ENCODE results near the gene CALCR.

Gene CALCR

DNA sequence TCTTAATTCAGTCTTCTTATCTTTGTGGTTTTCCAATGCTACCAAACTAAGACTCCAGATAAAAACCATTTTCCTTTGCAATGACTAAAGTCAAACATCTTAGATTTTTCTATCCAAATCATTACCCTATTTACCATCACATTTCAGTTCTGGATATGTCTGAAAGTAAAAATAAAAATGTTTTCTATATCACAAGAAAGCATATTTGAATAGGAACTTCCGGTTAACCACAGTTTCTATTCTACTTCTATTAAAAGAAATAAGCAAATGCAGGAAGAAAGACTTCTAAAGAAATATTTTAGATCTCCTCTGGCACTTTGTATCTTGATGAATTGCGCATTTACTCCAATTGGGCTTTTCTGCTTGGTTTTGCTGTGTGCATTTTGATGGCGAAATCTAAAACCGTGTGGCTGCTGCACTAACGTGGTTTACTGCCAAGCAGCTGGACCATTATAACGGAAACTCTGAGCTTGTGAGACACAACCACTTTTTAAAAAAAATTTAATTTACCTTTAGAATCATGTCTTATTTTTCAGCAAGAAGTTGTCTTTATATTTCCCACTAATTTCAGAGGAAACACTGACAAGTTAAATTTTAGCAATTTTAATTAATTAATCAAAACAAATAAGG lies 196.3 kb downstream of the CALCR start:
- Histone ChIP-seq H3K27ac (peak overlapping the region in 2 of 11 experiments; percentile 16 to 51; a peak in 2 of 22 replicates), H4K20me1 (no peaks in the 10 kb centered on the region), H3K27me3 (no peaks in the 10 kb centered on the region), H3K4me2 (peak overlapping the region; percentile 30 to 64 (median 51); a peak in 20 of 22 replicates), H3K4me1 (peaks cover 10 to 19% (median 13%) of the 10 kb centered on the region in 10 experiments; a peak in 19 of 20 replicates), H3K4me3 (no peak overlapping the region), H3K9me3 (replicated peaks in 1 of 11) (0 out of 22 replicates have a peak, but pooled peaks cover 0 to 3% (median 0%) of the 10 kb centered on the region in 11 experiments), H3K36me3 (no peaks in the 10 kb centered on the region), H3K9ac (no peak overlapping the region)
- no peak; a peak in 1 of 22 replicates for TF ChIP-seq Cebpa-rat (IDR thresholded peaks at IDR 0.05)

DNA sequence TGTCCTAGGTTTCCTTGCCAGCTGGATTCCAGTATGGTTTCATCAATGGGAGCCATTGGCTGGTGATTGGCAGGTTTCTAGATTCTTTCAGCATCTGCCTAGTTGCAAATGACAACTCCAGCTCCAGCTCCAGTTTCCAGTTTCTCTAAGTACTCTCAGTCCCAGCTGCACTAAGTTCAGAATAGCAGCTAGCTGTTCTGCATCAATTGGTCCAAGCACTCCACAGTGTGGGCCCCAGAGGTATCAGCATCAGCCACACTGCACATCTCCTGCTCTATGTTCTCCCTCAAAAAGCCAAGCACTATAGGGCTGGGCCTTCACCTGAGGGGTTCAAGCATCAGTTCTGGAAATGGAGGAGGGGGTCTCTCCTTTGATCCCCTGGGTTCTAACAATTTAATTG lies 198.9 kb downstream of the CALCR start:
- H3K4me2 ChIP-seq = no peak overlapping the region
- no peak for TF ChIP-seq Cebpa-rat (IDR thresholded peaks at IDR 0.05)
- no peak overlapping the region for H3K27ac ChIP-seq
- no peaks in the 10 kb centered on the region for H3K27me3 ChIP-seq
- no peak overlapping the region for H3K4me3 ChIP-seq
- 0 out of 22 replicates have a peak, but pooled peaks cover 0 to 3% (median 0%) of the 10 kb centered on the region in 11 experiments for H3K9me3 ChIP-seq (replicated peaks in 1 of 11)
- H3K4me1 ChIP-seq = peaks cover 10 to 19% (median 13%) of the 10 kb centered on the region in 10 experiments; a peak in 19 of 20 replicates
- H3K36me3 ChIP-seq = no peaks in the 10 kb centered on the region
- no peaks in the 10 kb centered on the region for H4K20me1 ChIP-seq
- no peak overlapping the region for H3K9ac ChIP-seq

All from BLaER1 treated with 17β-estradiol and CSF1 and Interleukin-3, amounts not matched to agents 10 nM and 100 nM (cell line).